NCI-H2196 treated with DMSO at 0.1 percent for 48 hours (cell line): ENCODE data around the gene C3.
"Not testable (repeated sequence)": the region's sequence is repeated elsewhere in the genome, so short reads cannot be mapped to it uniquely, and the experiment has no call there.

Experiments used
- DNase-seq: peaks from one replicate; lab custom pipeline; 2025; ENCODE audit not compliant: unreplicated experiment; lab: John Stamatoyannopoulos, UW

The C3 gene

DNA sequence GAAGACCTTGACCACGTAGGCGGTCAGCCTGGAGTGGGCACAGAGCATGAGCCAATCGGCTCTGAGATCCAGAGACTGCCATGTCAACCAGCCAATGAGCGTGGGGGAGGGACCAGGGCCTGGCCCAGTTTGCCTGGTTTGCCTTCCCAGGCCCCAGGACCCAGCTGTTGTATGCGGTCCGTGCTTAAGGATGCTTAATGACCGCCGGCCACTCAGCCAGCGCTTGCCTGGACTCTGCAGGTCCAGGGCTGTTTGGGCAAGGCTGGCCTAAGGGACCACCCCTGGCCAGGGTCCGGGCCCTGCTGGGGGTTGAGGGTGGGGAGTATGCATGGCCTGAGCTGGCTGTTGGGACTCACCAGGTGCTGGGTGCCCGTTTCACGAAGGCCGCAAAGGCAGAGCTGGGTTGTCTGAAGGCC is 27.4 kb downstream of the C3 start:
- DNase-seq = no peak

DNA sequence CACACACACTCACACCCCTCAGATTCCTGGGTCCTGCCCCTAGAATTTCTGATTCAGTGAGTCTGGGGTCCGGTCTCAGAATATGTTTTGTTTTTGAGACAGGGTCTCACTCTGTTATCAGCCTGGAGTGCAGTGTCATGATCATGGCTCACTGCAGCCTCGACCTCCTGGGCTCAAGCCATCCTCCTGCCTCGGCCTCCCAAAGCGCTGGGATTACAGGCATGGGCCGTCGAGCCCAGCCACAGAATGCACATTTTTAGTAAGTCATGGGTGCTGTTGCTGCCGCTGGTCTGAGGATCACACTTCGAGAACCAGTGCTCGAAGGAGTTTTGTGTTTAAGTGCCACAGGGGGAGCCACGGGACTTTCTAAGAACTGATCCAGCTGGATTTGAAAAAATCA is 28.4 kb downstream of the C3 start:
- DNase-seq = no peak

DNA sequence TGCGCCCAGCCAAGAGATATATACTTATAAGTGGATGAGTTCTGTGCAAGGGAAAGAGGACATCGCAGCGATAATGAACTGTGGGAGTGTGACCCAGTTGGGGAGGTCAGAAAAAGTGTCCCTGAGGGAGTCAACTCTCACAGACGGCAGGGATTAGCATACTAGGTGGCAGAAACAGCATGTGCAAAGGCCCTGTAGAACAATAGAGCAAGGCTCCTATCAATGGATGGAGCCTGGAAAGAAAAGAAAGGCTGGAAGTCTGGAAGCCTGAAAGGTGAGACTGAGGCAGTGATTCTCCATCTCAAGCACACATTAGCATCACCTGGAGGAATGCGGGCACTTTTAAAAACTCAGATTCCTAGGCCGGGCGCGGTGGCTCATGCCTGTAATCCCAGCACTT is 29.1 kb downstream of the C3 start:
- DNase-seq = no peak

DNA sequence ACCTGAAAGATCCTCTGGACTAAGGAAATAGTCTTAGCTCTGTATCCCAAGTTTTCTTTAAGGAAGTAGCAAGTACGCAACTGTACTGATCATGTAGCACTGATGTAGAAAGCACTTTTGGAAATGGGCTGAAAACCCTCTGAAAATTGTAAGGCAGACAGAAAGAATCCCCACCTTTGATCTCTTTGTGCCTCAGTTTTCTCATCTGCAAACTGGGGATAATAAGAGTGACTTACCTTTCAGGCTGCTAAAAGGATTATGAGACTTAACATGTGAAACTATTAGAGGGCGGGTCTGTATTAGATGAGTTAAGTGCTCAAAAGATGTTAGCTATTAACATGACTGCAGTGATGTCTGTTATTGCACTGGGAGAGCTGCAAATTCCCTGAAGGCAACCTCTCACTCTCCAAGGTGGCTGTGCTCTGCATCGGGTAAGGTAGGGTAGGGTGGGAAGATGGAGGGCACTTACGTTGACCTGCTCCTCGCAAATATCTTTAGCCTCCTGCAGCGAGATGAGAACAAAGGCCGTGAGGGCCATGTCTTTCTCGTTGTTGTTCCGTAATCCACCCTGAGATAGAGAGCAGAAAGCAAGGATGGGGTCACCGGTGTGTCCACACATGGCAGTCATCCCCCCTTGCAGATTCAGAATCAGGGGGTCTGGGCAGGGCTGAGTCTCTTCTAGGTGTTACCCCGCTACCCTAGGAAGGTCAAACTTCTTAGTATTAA is 30.1 kb downstream of the C3 start:
- DNase-seq = no peak

DNA sequence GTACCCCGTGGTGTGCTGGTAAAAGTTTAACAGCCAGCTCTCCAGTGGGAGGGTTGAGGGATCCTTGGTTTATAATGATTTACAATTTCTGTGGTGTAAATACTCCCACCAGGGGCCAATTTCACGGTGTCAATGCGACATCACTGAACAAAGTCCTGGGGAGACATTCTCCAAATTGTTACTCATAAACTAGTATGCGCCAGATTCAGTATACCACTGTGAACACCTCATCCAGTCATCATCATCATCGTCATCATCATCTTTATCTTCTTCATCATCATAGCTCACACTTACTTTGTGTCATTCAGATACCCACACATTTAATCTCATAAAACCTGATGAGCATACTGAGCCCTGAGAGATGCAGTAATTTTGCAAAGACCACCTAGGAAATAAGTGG is 33.3 kb downstream of the C3 start:
- no peak for DNase-seq

DNA sequence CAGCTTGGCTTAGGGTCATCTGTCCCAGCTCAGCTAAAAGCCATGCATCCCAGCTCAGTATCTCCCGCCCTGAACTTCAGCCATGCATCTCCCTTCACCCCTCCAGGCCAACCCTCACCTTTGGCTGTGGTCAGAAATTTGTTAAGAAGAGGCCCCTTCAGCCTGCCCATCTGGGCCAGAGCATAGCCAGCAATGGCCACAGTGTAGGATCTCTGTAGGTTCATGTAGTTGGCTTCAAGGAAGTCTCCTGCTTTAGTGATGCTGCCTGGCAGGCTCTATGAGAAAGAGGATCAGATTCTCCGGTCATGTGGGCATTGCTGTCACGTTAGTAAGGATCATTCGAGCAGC is 33.8 kb downstream of the C3 start:
- DNase-seq = no peak

DNA sequence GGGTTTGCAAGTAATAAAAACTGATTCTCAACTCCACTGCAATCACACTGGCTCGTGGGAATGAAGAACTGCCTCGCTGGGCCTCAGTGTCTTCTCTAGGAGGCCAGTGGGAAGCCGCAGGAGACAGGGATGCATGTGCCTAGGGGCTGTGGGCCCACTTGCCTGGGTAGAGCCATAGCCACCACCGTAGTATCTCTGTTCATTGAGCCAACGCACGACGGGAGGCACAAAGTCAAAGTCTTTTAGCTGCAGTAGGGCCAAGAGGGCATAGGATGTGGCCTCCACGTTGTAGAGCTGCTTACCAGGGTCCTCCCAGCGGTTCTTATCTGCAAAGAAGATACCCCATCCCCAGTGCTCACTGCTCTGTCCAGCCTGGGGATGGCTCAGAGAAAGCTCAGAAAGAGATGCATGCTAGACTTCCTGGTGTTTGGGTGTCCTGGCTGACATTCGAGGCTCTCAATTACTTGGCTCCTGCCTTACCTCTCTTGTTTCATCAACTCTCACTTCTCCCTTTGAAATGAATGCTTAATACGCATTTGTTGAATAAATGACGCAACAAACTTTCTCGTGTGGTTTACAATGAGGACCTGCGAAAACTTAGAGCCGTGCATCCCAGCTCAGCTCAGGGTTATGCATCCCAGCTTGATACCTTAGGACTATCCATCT is 34.4 kb downstream of the C3 start:
- no peak for DNase-seq

DNA sequence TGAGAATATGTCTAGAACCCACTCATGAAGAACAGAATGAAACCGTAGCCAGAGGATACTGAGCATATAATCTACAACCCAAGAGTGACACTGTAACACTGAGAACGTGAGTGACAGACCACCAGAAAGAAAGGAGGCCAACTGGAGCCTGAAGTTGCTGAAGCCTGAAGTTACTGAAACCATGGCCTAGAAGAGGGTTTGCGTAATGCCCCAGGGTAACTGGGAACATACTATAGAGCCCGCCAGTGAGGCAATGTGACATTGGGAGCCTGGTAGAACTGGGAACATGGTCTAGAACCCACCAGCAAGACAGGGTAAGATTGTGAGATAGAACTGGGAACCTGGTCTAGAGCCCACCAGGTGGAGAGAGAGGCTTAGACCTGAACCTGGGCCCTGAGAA is 35.0 kb downstream of the C3 start:
- DNase-seq = no peak

DNA sequence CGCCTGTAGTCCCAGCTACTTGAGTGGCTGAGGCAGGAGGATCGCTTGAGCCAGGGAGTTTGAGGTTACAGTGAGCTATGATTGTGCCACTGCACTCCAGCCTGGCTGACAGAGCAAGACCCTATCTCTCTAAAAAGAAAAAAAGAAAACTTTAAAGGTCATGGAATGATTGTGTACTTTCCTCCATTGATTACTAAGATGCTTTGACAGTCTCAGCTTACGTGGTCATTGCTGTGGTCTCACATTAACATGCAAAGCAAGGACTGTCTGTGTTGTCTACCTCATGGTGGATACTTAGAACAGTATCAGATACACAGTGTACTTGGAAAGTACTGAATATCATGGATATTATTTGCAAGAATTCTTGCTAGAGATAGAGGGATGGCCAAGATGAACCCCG is 36.5 kb downstream of the C3 start:
- DNase-seq = no peak

DNA sequence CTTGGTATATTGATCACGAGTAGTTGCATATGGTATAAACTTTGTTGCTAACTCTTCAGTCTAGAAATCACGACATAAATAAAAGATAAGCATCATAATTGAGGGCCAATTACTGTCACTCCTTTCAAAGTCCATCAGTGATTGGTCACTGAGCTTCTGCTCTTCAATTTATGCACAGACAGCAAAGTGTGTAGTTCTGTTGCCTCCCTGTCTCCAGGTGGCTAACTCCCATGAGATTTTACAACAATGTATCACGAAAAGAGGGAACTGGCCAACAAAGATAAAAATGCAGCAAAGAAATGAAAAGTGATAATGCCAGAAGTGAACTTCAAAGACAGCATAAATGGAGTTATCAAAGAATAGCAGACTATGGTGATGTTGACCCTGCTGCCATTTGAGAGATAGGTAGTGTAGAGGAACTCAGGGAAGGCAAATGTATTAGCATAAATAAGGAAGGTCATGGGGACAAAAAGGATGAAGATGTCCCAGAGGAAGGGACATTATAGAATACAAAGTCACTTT is 37.8 kb downstream of the C3 start:
- no peak for DNase-seq

DNA sequence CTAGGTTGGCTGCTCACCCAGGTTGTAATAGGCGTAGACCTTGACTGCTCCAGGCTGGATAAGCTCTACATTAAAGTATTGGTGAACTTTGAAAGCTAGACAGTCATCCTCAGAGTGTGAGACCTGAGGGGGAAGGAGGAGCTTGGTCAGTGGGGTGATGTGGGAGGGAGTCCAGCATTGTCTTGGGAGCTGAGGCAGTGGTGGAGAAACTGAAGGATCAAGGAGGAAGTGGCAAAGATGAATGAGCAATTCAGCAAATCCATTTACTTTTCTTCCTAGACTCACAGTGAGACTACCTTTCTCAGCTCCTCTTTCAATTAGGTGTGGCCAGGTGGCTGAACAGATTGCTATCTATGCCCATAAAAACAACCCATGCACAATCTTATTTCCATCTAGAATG is 40.3 kb downstream of the C3 start:
- DNase-seq = no peak

DNA sequence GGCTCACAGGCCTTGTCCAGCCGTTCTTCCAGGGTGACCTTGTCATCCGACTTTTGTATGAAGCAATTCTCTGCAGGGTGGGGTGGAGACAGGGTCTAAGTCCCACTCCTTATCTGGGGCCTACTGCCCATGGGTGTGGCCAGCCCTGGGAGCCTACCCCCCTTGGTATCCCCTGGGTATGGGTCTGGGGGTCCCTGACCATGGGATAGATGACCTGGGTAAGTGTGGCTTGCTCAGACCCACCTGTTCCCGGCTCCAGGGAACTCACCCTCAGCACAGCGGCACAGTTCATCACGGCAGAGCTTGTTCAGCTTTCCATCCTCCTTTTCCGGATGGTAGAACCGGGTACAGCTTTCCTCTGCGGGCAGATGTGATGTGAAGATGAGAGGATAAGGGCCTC is 41.3 kb downstream of the C3 start:
- no peak for DNase-seq

DNA sequence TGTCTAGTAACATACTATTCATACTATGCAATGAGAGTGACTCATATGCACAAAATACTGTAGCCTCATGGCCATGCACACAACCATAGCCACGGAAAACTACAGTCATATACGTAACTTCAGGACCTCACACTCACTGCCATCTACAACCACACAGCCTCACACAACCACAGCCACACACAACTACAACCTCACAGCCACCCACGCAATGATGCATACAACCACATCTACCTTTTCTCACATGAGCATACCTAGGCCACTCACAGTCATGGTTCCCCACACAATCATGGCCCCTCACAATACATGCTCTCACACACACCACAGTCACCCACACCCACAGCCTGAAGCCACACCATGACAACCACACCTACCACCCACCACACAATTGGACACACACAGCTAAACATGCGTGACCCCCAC is 41.8 kb downstream of the C3 start:
- DNase-seq = no peak

DNA sequence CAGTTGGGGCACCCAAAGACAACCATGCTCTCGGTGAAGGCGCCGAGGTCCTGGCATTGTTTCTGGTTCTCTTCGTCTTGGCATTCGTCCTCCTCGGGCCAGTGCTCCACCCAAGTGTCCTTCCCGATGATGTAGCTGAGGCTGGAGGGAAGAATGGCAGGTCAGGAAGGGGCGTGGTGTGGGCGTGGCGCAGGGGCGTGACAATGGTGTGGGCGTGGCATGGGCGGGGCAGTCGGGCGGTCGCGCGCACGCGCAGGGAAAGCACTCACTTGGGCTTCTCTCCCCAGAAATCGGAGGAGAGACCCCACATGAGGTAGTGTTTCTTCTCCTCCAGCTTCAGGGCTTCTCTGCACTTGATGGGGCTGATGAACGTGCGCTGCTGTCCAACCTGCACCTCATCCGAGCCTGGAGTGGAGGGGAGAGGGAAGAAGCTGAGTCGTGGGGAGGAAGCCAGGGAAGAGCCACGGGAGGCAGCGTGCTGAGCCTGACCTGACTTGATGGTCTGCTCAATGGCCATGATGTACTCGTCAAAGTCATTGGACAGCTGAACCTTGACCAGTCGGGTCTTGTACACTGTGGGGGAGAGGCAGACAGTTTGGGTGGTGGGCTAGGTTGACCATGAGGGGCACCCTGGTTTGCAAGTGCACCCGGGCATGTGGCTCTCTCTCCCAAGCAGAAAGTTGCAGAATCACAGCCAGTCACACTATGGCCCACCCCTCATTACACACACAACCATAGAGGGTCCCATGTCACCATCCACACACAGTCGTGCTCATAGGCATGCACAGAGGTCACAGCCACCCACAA is 42.4 kb downstream of the C3 start:
- DNase-seq = no peak

DNA sequence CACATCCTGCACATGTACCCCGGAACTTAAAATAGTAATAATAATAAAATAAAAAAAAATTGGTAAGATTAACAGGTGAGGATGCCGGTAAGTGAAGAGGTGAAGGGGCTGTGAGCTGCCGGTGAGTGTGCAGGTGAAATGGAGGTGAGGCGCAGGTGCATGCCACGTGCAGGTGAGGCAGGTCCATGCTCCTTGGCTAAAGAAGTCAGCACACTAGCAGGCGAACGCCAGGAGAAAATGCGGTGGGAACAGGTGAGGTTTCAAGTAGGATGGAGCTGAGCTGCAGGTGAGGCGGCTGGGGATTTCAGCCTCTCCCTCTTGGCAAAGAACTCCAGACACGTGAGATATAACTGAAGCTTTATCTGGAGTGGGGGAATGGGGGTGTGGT is 43.0 kb downstream of the C3 start:
- no peak for DNase-seq

DNA sequence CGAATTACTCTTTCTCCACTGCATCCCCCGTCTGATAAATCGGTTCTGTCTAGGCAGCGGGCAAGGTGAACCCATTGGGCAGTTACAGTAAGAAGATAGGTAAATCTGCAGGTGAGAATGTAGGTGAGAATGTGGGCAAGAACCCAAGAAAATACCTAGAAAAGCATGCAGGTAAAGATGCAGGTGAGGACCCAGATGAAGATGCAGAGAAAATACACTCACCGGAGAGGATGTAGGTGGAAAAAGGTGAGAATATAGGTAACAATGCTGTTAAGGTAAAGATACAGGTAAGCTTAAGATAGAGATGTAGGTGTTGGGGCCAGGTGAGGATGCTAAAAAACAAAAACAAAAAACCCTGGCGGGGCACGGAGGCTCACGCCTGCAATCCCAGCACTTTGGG is 44.2 kb downstream of the C3 start:
- DNase-seq = no peak

DNA sequence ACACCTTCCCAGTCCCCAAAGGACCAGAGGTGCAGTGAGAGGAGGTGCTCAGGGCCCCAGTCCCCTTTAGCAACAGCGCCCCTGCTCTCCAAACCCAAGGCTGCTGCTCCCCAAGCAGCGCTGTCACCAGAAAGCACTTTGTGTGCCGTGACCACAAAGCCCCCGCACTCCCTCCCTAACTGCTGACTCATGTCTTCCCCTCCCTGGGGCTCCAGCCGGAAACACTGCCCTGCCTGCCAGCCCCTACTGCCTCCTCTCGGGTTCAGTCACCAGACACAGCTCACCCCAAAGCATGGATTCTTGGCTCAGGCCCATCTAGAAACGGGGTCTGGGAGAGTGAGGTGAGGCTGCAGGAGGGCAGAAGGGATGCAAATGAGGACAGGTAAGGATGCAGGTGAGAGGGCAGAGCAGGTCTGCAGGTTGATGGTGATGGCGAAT is 45.6 kb downstream of the C3 start:
- no peak for DNase-seq

DNA sequence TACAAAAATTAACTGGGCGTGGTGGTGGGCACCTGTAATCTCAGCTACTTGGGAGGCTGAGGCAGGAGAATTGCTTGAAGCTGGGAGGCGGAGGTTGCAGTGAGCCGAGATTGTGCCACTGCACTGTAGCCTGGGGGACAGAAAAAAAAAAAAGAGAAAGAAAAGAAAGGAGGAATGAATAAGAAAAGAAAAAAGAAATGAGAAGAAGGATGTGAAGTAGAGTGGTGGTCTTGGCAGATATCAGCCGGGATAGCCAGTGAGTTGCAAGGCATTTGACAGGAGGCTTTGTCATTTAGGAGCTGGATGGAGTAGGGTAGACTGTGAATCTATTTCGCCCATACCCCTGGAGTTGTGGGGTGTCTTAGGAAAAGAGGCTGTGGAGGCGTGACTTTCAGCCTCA is 46.0 kb downstream of the C3 start:
- DNase-seq = not testable (repeated sequence)

DNA sequence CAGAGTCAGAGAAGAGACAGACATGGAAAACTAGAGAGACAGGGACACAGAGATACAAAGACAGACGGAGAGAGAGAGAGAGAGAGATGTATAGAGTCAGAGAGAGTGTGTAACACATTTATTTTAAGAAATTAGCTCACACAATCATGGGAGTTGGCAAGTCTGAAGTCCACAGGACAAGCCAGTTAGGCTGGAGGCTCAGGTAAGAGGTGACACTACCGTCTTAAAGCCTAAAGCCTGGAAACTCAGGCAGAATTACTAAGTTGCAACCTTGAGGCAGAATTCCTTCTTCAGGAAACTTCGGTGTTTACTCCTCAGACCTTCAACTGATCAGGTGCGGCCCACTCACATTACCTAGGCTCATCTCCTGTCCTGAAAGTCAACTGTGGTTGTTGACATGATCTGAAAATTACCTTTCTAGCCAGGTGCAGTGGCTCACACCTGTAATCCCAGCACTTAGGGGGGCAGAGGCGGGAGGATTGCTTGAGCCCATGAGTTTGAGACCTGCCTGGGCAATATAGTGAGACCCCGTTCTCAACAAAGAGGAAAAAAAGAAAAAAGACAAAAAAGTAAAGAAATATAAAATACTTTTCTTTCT is 47.7 kb downstream of the C3 start:
- no peak for DNase-seq

DNA sequence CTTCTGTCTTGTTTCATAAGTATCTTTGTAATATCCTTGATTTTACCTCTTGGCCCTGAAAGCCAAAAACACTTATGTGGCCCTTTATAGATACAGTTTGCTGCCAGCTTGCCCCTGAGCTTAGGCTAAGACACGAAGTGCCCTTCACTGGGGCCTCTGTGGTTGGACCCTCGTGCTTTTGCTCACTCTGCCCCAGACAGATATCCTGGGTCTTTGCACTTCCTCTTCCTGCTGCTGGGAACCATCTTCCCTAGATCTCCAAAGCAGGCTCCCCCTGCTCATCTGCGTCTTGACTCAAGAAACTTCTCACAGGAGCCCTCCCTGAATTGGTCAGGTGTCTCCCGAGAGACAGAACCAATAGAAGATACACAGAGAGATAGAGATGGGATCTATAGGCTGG is 48.5 kb downstream of the C3 start:
- DNase-seq = no peak

DNA sequence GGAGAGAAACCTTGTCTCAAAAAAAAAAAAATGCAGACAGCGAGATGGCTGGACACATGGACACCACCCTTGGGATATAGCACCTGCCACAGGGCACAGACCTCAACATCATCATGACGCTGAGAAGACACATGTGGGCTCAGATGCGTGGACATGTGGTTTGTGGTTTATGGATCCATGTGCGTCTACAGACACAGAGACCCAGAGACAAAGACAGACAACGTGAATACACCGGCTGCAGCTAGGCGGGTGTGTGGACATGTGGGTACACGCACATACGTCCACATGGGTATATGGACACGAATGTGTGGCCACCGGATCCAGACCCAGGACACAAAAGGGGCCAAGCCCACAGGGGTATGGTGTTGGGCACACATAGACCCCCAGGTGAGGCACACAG is 51.8 kb downstream of the C3 start:
- DNase-seq = no peak
